ENCODE measurements around the gene LTBP4. TPM values are rescaled to one million over a fixed set of nuclear protein-coding genes. Genes with fewer than 3 reads are reported as not detected.

The LTBP4 gene
- polyA plus RNA-seq, 1 of the 3 experiments (the other 2 are of a cell fraction): 24.8 TPM

DNA sequence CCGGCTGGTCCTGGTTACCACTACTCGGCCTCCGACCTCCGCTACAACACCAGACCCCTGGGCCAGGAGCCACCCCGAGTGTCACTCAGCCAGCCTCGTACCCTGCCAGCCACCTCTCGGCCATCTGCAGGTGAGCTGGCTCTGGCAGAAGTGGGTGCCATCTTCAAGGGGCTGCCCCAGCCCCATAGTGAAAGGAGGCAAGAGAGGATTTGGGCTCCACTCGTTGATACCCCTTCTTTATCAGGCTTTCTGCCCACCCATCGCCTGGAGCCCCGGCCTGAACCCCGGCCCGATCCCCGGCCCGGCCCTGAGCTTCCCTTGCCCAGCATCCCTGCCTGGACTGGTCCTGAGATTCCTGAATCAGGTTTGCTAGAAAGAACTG, 7.1 kb downstream of the LTBP4 start:
- H3K27ac ChIP-seq (ENCODE audit: low read depth in 2 of 2, low read length in 1 of 2): no peak overlapping the region
- H3K4me3 ChIP-seq (ENCODE audit: low read depth in 2 of 2, low read length in 1 of 2): no peak overlapping the region
- no peaks in the 10 kb centered on the region for H3K9me2 ChIP-seq
- H3K9ac ChIP-seq: no peak overlapping the region
- H3K4me2 ChIP-seq: no peak overlapping the region
- no peaks in the 10 kb centered on the region for H3K36me3 ChIP-seq (replicated peaks in 1 of 2; ENCODE audit: control insufficient read depth in 1 of 2, insufficient read depth in 2 of 2, low read length in 1 of 2)
- H3F3A ChIP-seq (replicated peaks; ENCODE audit: insufficient read depth): peaks cover 18% of the 10 kb centered on the region
- H2AFZ ChIP-seq (ENCODE audit: low read depth): no peak overlapping the region
- ChIA-PET POLR2A (interaction anchor here (0.6 kb wide), 1 partner anchor 10 kb away, joined by 3 read pairs; no protein-coding TSS in a partner anchor), CTCF (interaction anchor here (1.0 to 4.1 kb wide), 5 partner anchors 9 to 78 kb away, joined by 3 to 42 read pairs (median 4); no protein-coding TSS in a partner anchor)
- 97% methylated on average over 12 of the region's 14 CpGs for WGBS (ENCODE audit: low lambda C conversion rate)
- DNase-seq: no peak
- H3K9me3 ChIP-seq: no peaks in the 10 kb centered on the region
- no peaks in the 10 kb centered on the region for H4K20me1 ChIP-seq (ENCODE audit: insufficient read depth)
- no peak for TF ChIP-seq YY1 (IDR thresholded peaks at IDR 0.05; ENCODE audit: low read depth)
- TF ChIP-seq, protein P1, sequence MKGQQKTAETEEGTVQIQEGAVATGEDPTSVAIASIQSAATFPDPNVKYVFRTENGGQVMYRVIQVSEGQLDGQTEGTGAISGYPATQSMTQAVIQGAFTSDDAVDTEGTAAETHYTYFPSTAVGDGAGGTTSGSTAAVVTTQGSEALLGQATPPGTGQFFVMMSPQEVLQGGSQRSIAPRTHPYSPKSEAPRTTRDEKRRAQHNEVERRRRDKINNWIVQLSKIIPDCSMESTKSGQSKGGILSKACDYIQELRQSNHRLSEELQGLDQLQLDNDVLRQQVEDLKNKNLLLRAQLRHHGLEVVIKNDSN (IDR thresholded peaks at IDR 0.05; ENCODE audit: borderline replicate concordance, low read depth): no peak
- TF ChIP-seq EP300 (IDR thresholded peaks at IDR 0.05; ENCODE audit: borderline replicate concordance in 1 of 2, low read depth in 1 of 2, low read length in 1 of 2): no peak
- no peak for TF ChIP-seq RXRA (IDR thresholded peaks at IDR 0.05; ENCODE audit: borderline replicate concordance, low read depth)
- TF ChIP-seq, protein P2, sequence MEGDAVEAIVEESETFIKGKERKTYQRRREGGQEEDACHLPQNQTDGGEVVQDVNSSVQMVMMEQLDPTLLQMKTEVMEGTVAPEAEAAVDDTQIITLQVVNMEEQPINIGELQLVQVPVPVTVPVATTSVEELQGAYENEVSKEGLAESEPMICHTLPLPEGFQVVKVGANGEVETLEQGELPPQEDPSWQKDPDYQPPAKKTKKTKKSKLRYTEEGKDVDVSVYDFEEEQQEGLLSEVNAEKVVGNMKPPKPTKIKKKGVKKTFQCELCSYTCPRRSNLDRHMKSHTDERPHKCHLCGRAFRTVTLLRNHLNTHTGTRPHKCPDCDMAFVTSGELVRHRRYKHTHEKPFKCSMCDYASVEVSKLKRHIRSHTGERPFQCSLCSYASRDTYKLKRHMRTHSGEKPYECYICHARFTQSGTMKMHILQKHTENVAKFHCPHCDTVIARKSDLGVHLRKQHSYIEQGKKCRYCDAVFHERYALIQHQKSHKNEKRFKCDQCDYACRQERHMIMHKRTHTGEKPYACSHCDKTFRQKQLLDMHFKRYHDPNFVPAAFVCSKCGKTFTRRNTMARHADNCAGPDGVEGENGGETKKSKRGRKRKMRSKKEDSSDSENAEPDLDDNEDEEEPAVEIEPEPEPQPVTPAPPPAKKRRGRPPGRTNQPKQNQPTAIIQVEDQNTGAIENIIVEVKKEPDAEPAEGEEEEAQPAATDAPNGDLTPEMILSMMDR (IDR thresholded peaks at IDR 0.05): no peak
- no peaks in the 10 kb centered on the region for H3K27me3 ChIP-seq (ENCODE audit: insufficient read depth)
- H3K79me2 ChIP-seq (ENCODE audit: insufficient read depth): no peaks in the 10 kb centered on the region
- peaks cover 15 to 46% of the 10 kb centered on the region in 2 experiments; a peak in 2 of 4 replicates for H3K4me1 ChIP-seq (ENCODE audit: control insufficient read depth in 1 of 2, insufficient read depth in 2 of 2, low read depth in 1 of 2, low read length in 1 of 2)

DNA sequence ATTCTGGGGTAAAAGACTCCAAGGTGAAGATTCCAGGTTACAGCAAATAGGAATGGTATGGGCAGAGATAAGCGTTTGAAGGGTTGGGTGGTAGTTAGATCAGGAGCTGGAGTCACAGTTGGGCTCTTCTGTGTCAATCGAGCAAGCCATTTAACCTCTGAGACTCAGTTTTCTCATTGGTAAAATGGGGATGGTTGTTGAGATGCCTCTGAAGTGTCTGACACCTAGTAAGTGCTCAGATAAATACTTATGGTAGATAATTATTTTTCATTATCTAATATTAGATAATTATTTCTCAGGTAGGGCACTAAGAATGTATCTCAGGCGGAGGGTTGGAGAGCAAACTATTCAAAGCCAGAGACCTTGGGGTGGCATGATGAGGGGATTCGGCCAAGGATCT, 7.8 kb downstream of the LTBP4 start:
- no peak overlapping the region; a peak in 1 of 4 replicates for H3K27ac ChIP-seq (ENCODE audit: low read depth in 2 of 2, low read length in 1 of 2)
- H3K9ac ChIP-seq: no peak overlapping the region
- no peak overlapping the region for H2AFZ ChIP-seq (ENCODE audit: low read depth)
- H3K4me3 ChIP-seq (ENCODE audit: low read depth in 2 of 2, low read length in 1 of 2): peak overlapping the region; percentile 53 to 56; a peak in 3 of 4 replicates
- no peak for DNase-seq
- POLR2A ChIA-PET: no interaction called here
- CTCF ChIA-PET: interaction anchor here (4.1 kb wide), 1 partner anchor 26 kb away, joined by 42 read pairs; no protein-coding TSS in a partner anchor
- no peaks in the 10 kb centered on the region for H4K20me1 ChIP-seq (ENCODE audit: insufficient read depth)
- 85% methylated on average over 4 of the region's 4 CpGs for WGBS (ENCODE audit: low lambda C conversion rate)
- peak overlapping the region; percentile 93; the same call in 1 of the 2 replicates for H3K4me2 ChIP-seq
- H3K79me2 ChIP-seq (ENCODE audit: insufficient read depth): no peaks in the 10 kb centered on the region
- H3K27me3 ChIP-seq (ENCODE audit: insufficient read depth): no peaks in the 10 kb centered on the region
- peaks cover 11% of the 10 kb centered on the region for H3F3A ChIP-seq (replicated peaks; ENCODE audit: insufficient read depth)
- H3K36me3 ChIP-seq (replicated peaks in 1 of 2; ENCODE audit: control insufficient read depth in 1 of 2, insufficient read depth in 2 of 2, low read length in 1 of 2): no peaks in the 10 kb centered on the region
- no peaks in the 10 kb centered on the region for H3K9me3 ChIP-seq
- no peaks in the 10 kb centered on the region for H3K9me2 ChIP-seq
- H3K4me1 ChIP-seq (ENCODE audit: control insufficient read depth in 1 of 2, insufficient read depth in 2 of 2, low read depth in 1 of 2, low read length in 1 of 2): peaks cover 15 to 43% of the 10 kb centered on the region in 2 experiments; a peak in 2 of 4 replicates
- TF ChIP-seq SIN3A (IDR thresholded peaks at IDR 0.05; ENCODE audit: borderline replicate concordance, low read depth, low read length) (no peak), NFIC (IDR thresholded peaks at IDR 0.05; ENCODE audit: borderline replicate concordance) (no peak), FOXM1 (IDR thresholded peaks at IDR 0.05; ENCODE audit: low read depth) (no peak), MXI1 (IDR thresholded peaks at IDR 0.05; ENCODE audit: low read depth, low read length) (no peak), GATA2 (CRISPR knock-in tag; IDR thresholded peaks at IDR 0.05) (no peak), RCOR1 (IDR thresholded peaks at IDR 0.05; ENCODE audit: low read length) (no peak), FOSL2 (IDR thresholded peaks at IDR 0.05; ENCODE audit: borderline replicate concordance, low read depth) (no peak), FOXJ3 (CRISPR knock-in tag; IDR thresholded peaks at IDR 0.05) (no peak), YY1 (IDR thresholded peaks at IDR 0.05; ENCODE audit: low read depth) (no peak), TEAD4 (IDR thresholded peaks at IDR 0.05; ENCODE audit: borderline replicate concordance, insufficient read depth) (no peak), POLR2AphosphoS5 (IDR thresholded peaks at IDR 0.05; ENCODE audit: low read depth, low read length) (no peak), RAD21 (IDR thresholded peaks at IDR 0.05; ENCODE audit: low read length) (no peak), RXRA (IDR thresholded peaks at IDR 0.05; ENCODE audit: borderline replicate concordance, low read depth) (no peak), TCF12 (IDR thresholded peaks at IDR 0.05) (no peak)
- TF ChIP-seq, protein P3, sequence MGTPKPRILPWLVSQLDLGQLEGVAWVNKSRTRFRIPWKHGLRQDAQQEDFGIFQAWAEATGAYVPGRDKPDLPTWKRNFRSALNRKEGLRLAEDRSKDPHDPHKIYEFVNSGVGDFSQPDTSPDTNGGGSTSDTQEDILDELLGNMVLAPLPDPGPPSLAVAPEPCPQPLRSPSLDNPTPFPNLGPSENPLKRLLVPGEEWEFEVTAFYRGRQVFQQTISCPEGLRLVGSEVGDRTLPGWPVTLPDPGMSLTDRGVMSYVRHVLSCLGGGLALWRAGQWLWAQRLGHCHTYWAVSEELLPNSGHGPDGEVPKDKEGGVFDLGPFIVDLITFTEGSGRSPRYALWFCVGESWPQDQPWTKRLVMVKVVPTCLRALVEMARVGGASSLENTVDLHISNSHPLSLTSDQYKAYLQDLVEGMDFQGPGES (IDR thresholded peaks at IDR 0.05; ENCODE audit: low read depth, low read length): no peak
- TF ChIP-seq, protein P2 (IDR thresholded peaks at IDR 0.05): no peak
- TF ChIP-seq, protein P4, sequence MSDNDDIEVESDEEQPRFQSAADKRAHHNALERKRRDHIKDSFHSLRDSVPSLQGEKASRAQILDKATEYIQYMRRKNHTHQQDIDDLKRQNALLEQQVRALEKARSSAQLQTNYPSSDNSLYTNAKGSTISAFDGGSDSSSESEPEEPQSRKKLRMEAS (IDR thresholded peaks at IDR 0.05; ENCODE audit: low read depth): no peak
- TF ChIP-seq, protein P1 (IDR thresholded peaks at IDR 0.05; ENCODE audit: borderline replicate concordance, low read depth): no peak
